B cell (primary cell): ENCODE results near the gene PFDN6.

ENCODE experiments used
- EZH2 ChIP-seq: IDR thresholded peaks from 2 replicates; pipeline ENCODE4 v1.6.1; 2012; ENCODE audit warnings: borderline replicate concordance, low read depth, mild to moderate bottlenecking, moderate library complexity, low read length; ENCODE audit not compliant: insufficient read depth, poor library complexity, severe bottlenecking
- TF ChIP-seq, protein P1 (sequence below): fragments of 200-600 bp; IDR thresholded peaks from one replicate; pipeline ENCODE4 v1.8.0; 2022; ENCODE audit warnings: antibody characterized with exemption, mild to moderate bottlenecking

- TF ChIP-seq, protein P1, sequence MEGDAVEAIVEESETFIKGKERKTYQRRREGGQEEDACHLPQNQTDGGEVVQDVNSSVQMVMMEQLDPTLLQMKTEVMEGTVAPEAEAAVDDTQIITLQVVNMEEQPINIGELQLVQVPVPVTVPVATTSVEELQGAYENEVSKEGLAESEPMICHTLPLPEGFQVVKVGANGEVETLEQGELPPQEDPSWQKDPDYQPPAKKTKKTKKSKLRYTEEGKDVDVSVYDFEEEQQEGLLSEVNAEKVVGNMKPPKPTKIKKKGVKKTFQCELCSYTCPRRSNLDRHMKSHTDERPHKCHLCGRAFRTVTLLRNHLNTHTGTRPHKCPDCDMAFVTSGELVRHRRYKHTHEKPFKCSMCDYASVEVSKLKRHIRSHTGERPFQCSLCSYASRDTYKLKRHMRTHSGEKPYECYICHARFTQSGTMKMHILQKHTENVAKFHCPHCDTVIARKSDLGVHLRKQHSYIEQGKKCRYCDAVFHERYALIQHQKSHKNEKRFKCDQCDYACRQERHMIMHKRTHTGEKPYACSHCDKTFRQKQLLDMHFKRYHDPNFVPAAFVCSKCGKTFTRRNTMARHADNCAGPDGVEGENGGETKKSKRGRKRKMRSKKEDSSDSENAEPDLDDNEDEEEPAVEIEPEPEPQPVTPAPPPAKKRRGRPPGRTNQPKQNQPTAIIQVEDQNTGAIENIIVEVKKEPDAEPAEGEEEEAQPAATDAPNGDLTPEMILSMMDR = no peak
- TF ChIP-seq EZH2 = no peak
Observed at GRCh38 chr6:33277663-33278391, 11.6 kb upstream of the PFDN6 start.
